Thyroid gland (tissue), 4 donors: ENCODE measurements around the gene ELAVL1.

ENCODE experiments used
- CTCF ChIP-seq, 6 experiments: fragments of 200-600 bp in 3 of 6; fragments of 450-650 bp in 3 of 6; sonication (generic) in 3 of 6; IDR thresholded peaks; one replicate each; pipeline ENCODE4 v1.5.1; 2016 to 2019; ENCODE audit warnings: antibody characterized with exemption in 6 of 6, mild to moderate bottlenecking in 2 of 6, inconsistent platforms in 1 of 6, moderate library complexity in 1 of 6
- POLR2A ChIP-seq, 2 donors: fragments of 450-650 bp; IDR thresholded peaks; one replicate each; pipeline ENCODE4 v1.6.1; 2017; ENCODE audit warnings: antibody characterized with exemption in 2 of 2, mild to moderate bottlenecking in 2 of 2, moderate library complexity in 1 of 2

GRCh38 chr19:7910321-7911161 is 94.9 kb downstream of the ELAVL1 start:
- TF ChIP-seq CTCF (IDR thresholded peaks at IDR 0.05) (no peak), POLR2A (IDR thresholded peaks at IDR 0.05) (no peak)
